BLaER1 (cell line): ENCODE results near the gene TSGA10IP.
"Not testable (repeated sequence)": the region's sequence is repeated elsewhere in the genome, so short reads cannot be mapped to it uniquely, and the experiment has no call there.

Source experiments
- H3K27ac ChIP-seq: shearing (Covaris generic); formaldehyde crosslinking; 2 replicates; pipeline ENCODE4 v1.8.1; 2022
- H3K27me3 ChIP-seq: shearing (Covaris generic); formaldehyde crosslinking; 2 replicates; pipeline ENCODE4 v1.8.1; 2022
- H3K36me3 ChIP-seq: shearing (Covaris generic); formaldehyde crosslinking; 2 replicates; pipeline ENCODE4 v1.8.1; 2022
- H3K4me1 ChIP-seq: shearing (Covaris generic); formaldehyde crosslinking; 2 replicates; pipeline ENCODE4 v1.8.1; 2022
- H3K4me2 ChIP-seq: shearing (Covaris generic); formaldehyde crosslinking; 2 replicates; pipeline ENCODE4 v1.8.1; 2022
- H3K4me3 ChIP-seq: shearing (Covaris generic); formaldehyde crosslinking; 2 replicates; pipeline ENCODE4 v1.8.1; 2022
- H3K9ac ChIP-seq: shearing (Covaris generic); formaldehyde crosslinking; 2 replicates; pipeline ENCODE4 v1.8.1; 2022
- H3K9me3 ChIP-seq: shearing (Covaris generic); formaldehyde crosslinking; 2 replicates; pipeline ENCODE4 v1.8.1; 2022
- H4K20me1 ChIP-seq: shearing (Covaris generic); formaldehyde crosslinking; 2 replicates; pipeline ENCODE4 v1.8.1; 2022
- Cebpa-rat ChIP-seq: shearing (Covaris generic); IDR thresholded peaks from 2 replicates; pipeline ENCODE4 v1.8.1; 2022

Gene TSGA10IP

DNA sequence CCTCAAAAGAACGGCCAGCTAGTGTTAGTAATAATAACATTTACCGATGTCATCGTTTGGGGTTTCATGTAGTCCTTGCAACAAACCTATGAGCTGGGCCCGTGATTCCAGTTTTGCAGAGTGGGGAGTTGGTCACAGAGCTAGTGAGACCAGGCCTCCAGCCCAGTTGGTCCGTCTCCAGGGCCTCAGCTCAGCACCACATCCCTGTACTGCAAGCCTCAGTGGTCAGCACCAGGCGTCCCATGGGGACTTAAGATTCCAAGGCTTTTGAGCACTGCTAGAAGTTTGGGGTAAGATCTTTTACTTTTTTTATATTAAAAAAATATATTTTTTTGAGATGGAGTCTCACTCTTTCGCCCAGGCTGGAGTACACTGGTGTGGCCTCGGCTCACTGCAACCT, 1.1 kb upstream of the TSGA10IP start:
- no peaks in the 10 kb centered on the region for H3K27me3 ChIP-seq
- no peak overlapping the region for H3K4me3 ChIP-seq
- no peaks in the 10 kb centered on the region for H3K9me3 ChIP-seq
- no peak overlapping the region for H3K9ac ChIP-seq
- peaks cover under 1% of the 10 kb centered on the region; the same call in 1 of the 2 replicates for H3K4me1 ChIP-seq
- no peak for TF ChIP-seq Cebpa-rat
- H3K36me3 ChIP-seq = no peaks in the 10 kb centered on the region
- no peak overlapping the region for H3K27ac ChIP-seq
- no peak overlapping the region for H3K4me2 ChIP-seq
- no peaks in the 10 kb centered on the region for H4K20me1 ChIP-seq

DNA sequence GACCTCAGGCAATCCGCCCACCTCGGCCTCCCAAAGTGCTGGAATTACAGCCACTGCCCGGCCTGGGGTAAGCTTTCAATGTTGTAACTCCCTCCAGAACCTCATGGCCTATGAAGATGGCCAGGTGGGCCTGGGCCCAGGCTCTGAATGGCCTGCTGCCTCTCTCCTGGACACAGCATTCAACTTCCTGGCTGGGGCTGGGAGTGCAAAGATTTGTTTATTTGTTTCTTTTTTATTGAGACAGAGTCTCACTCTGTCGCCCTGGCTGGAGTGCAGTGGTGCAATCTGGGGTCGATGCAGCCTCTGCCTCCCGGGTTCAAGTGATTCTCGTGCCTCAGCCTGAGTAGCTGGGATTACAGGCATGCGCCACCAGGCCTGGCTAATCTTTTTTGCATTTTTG, 513 bp upstream of the TSGA10IP start:
- Histone ChIP-seq H3K27ac (no peak overlapping the region), H3K36me3 (no peaks in the 10 kb centered on the region), H3K4me2 (no peak overlapping the region), H4K20me1 (no peaks in the 10 kb centered on the region), H3K4me3 (no peak overlapping the region), H3K9ac (no peak overlapping the region), H3K9me3 (no peaks in the 10 kb centered on the region), H3K4me1 (no peaks in the 10 kb centered on the region), H3K27me3 (no peaks in the 10 kb centered on the region)
- TF ChIP-seq Cebpa-rat = no peak

DNA sequence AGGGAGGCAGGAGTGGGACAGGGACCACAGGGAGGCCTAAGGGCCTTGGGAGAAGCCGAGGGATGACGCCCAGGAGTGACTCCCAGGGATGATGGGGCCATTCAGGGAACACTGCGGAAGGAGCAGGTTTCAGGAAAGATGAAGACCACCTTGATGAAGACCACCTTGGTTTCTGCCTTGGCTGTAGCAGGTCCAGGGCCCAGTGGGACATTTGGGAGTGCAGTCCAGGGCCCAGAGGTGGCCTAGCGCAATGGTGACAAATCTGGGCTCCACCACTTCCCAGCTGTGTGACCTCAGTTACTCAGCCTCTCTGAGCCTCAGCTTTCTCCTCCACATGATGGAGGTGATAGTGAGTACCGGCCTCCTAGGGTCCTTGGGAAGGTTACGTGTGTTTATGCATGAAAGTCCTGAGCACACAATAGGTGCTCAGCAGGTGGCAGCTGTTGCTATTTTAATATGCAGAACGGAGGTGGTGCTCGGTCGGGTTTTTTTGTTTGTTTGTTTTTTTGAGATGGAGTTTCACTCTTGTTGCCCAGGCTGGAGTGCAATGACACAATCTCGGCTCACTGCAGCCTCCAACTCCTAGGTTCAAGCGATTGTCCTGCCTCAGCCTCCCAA, 770 bp downstream of the TSGA10IP start:
- TF ChIP-seq Cebpa-rat = no peak
- H3K4me3 ChIP-seq = no peak overlapping the region
- no peaks in the 10 kb centered on the region for H3K36me3 ChIP-seq
- H4K20me1 ChIP-seq = no peaks in the 10 kb centered on the region
- H3K27ac ChIP-seq = no peak overlapping the region
- no peaks in the 10 kb centered on the region for H3K27me3 ChIP-seq
- no peak overlapping the region for H3K9ac ChIP-seq
- H3K4me2 ChIP-seq = no peak overlapping the region
- no peaks in the 10 kb centered on the region for H3K9me3 ChIP-seq
- H3K4me1 ChIP-seq = no peaks in the 10 kb centered on the region

- no peak for TF ChIP-seq Cebpa-rat
- no peaks in the 10 kb centered on the region for H3K27me3 ChIP-seq
- no peaks in the 10 kb centered on the region for H4K20me1 ChIP-seq
- no peak overlapping the region for H3K27ac ChIP-seq
- H3K4me3 ChIP-seq = no peak overlapping the region
- no peak overlapping the region for H3K9ac ChIP-seq
- no peak overlapping the region for H3K4me2 ChIP-seq
- no peaks in the 10 kb centered on the region for H3K9me3 ChIP-seq
- H3K4me1 ChIP-seq = no peaks in the 10 kb centered on the region
- H3K36me3 ChIP-seq = no peaks in the 10 kb centered on the region
Measured at GRCh38 chr11:65946655-65947054, 1.4 kb downstream of the TSGA10IP start.

- H3K9ac ChIP-seq = no peak overlapping the region
- TF ChIP-seq Cebpa-rat = no peak
- H3K4me3 ChIP-seq = no peak overlapping the region
- no peaks in the 10 kb centered on the region for H4K20me1 ChIP-seq
- H3K4me2 ChIP-seq = no peak overlapping the region
- no peak overlapping the region for H3K27ac ChIP-seq
- no peaks in the 10 kb centered on the region for H3K4me1 ChIP-seq
- no peaks in the 10 kb centered on the region for H3K36me3 ChIP-seq
- H3K9me3 ChIP-seq = no peaks in the 10 kb centered on the region
- H3K27me3 ChIP-seq = no peaks in the 10 kb centered on the region
Measured at GRCh38 chr11:65947133-65947532, 1.9 kb downstream of the TSGA10IP start.

- no peaks in the 10 kb centered on the region for H3K4me1 ChIP-seq
- H3K27ac ChIP-seq = no peak overlapping the region
- no peaks in the 10 kb centered on the region for H3K36me3 ChIP-seq
- H3K9ac ChIP-seq = no peak overlapping the region
- no peak overlapping the region for H3K4me2 ChIP-seq
- H3K27me3 ChIP-seq = no peaks in the 10 kb centered on the region
- no peaks in the 10 kb centered on the region for H3K9me3 ChIP-seq
- TF ChIP-seq Cebpa-rat = no peak
- no peak overlapping the region for H3K4me3 ChIP-seq
- no peaks in the 10 kb centered on the region for H4K20me1 ChIP-seq
Measured at GRCh38 chr11:65947603-65948125, 2.4 kb downstream of the TSGA10IP start.

DNA sequence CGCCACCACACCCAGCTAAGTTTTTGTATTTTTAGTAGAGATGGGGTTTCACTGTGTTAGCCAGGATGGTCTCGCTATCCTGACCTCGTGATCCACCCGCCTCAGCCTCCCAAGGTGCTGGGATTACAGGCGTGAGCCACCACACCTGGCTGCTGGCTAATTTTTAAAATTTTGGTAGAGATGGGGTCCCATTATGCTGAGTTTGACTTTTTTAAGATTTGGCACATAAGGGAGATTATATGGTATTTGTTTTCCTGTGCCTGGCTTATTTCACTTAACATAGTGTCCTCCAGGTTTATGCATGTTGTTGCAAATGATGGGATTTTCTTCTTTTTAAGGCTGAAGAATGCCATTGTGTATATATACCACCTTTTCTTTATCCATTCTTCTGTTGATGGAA, 5.4 kb downstream of the TSGA10IP start:
- H3K9me3 ChIP-seq, H3K4me2 ChIP-seq, H3K4me1 ChIP-seq, H3K27ac ChIP-seq, H4K20me1 ChIP-seq, H3K27me3 ChIP-seq, H3K36me3 ChIP-seq, H3K9ac ChIP-seq, H3K4me3 ChIP-seq: not testable (repeated sequence)

GRCh38 chr11:65951641-65952040, 6.4 kb downstream of the TSGA10IP start:
- not testable (repeated sequence) for H3K4me3 ChIP-seq, H3K27ac ChIP-seq, H3K9me3 ChIP-seq, H3K9ac ChIP-seq, H4K20me1 ChIP-seq, H3K36me3 ChIP-seq, H3K4me1 ChIP-seq, H3K4me2 ChIP-seq, H3K27me3 ChIP-seq

DNA sequence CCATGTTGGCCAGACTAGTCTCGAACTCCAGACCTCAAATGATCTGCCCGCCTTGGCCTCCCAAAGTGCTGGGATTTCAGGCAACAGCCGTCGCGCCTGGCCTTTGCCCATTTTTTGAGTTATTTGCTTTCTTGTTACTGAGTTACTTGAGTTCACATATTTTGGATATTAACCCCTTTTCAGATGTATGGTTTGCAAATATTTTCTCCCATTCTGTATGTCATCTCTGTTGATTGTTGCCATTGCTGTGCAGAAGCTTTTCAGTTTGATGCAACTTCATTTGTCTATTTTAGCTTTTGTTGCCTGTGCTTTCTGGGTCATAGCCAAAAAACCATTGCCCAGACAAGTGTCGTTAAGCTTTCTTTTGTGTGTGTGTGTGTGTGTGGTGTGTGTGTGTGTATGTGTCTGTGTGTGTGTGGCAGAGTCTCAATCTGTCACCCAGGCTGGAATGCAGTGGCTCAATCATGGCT, 6.8 kb downstream of the TSGA10IP start:
- Histone ChIP-seq H3K4me2 (no peak overlapping the region), H3K27me3 (no peaks in the 10 kb centered on the region), H3K9me3 (no peaks in the 10 kb centered on the region), H3K27ac (no peak overlapping the region), H3K36me3 (no peaks in the 10 kb centered on the region), H3K4me3 (no peak overlapping the region), H3K4me1 (peaks cover 9% of the 10 kb centered on the region), H3K9ac (no peak overlapping the region), H4K20me1 (no peaks in the 10 kb centered on the region)
- no peak for TF ChIP-seq Cebpa-rat

GRCh38 chr11:65953471-65953870, 8.2 kb downstream of the TSGA10IP start:
- no peak overlapping the region for H3K9ac ChIP-seq
- H3K27me3 ChIP-seq = no peaks in the 10 kb centered on the region
- no peaks in the 10 kb centered on the region for H3K36me3 ChIP-seq
- H3K9me3 ChIP-seq = no peaks in the 10 kb centered on the region
- H3K4me1 ChIP-seq = peaks cover 23% of the 10 kb centered on the region
- no peak overlapping the region for H3K4me2 ChIP-seq
- no peak for TF ChIP-seq Cebpa-rat
- H4K20me1 ChIP-seq = no peaks in the 10 kb centered on the region
- H3K27ac ChIP-seq = no peak overlapping the region
- H3K4me3 ChIP-seq = no peak overlapping the region

GRCh38 chr11:65954771-65955170, 9.5 kb downstream of the TSGA10IP start:
- no peak overlapping the region for H3K4me2 ChIP-seq
- no peak for TF ChIP-seq Cebpa-rat
- H3K27ac ChIP-seq = no peak overlapping the region
- H3K4me1 ChIP-seq = peaks cover 36% of the 10 kb centered on the region
- no peaks in the 10 kb centered on the region for H4K20me1 ChIP-seq
- no peaks in the 10 kb centered on the region for H3K27me3 ChIP-seq
- no peaks in the 10 kb centered on the region for H3K36me3 ChIP-seq
- no peaks in the 10 kb centered on the region for H3K9me3 ChIP-seq
- no peak overlapping the region for H3K4me3 ChIP-seq
- H3K9ac ChIP-seq = no peak overlapping the region
